ACC112 (cell line): ENCODE measurements around the gene SOX13.
"Not testable (repeated sequence)": the region's sequence is repeated elsewhere in the genome, so short reads cannot be mapped to it uniquely, and the experiment has no call there.

Experiments
- H2AFZ ChIP-seq: fragments of 200-600 bp; sonication (generic); one replicate; pipeline ENCODE4 v1.6.0; 2017; ENCODE audit warnings: antibody characterized with exemption, low read length; ENCODE audit not compliant: unreplicated experiment
- H3K27ac ChIP-seq: fragments of 200-600 bp; sonication (generic); 2 replicates; pipeline ENCODE4 v1.5.1; 2014; ENCODE audit warnings: low read depth, mild to moderate bottlenecking, antibody characterized with exemption, low read length, moderate library complexity
- H3K27me3 ChIP-seq: fragments of 200-600 bp; sonication (generic); 2 replicates; pipeline ENCODE4 v1.6.1; 2014; ENCODE audit warnings: mild to moderate bottlenecking, antibody characterized with exemption, low read length, moderate library complexity, mixed read lengths; ENCODE audit not compliant: insufficient read depth
- H3K36me3 ChIP-seq: fragments of 200-600 bp; sonication (generic); 2 replicates; pipeline ENCODE4 v1.6.1; 2016; ENCODE audit warnings: mild to moderate bottlenecking, antibody characterized with exemption, low read length, moderate library complexity, mixed read lengths; ENCODE audit not compliant: insufficient read depth
- H3K4me1 ChIP-seq: fragments of 200-600 bp; sonication (generic); one replicate; pipeline ENCODE4 v1.6.1; 2016; ENCODE audit warnings: low read length, mixed read lengths; ENCODE audit not compliant: insufficient read depth, unreplicated experiment, control insufficient read depth
- H3K4me3 ChIP-seq: fragments of 200-600 bp; sonication (generic); 2 replicates; pipeline ENCODE4 v1.5.1; 2014; ENCODE audit warnings: mild to moderate bottlenecking, low read depth, low read length
- H3K79me2 ChIP-seq: fragments of 200-600 bp; sonication (generic); one replicate; pipeline ENCODE4 v1.6.0; 2016; ENCODE audit warnings: low read length; ENCODE audit not compliant: control insufficient read depth, unreplicated experiment, insufficient read depth

SOX13 gene

GRCh38 chr1:204087893-204088528 lies 15.1 kb downstream of the SOX13 start:
- Histone ChIP-seq H3K36me3 (no peaks in the 10 kb centered on the region), H3K79me2 (peaks cover 57% of the 10 kb centered on the region), H3K27ac (no peak overlapping the region), H3K4me3 (no peak overlapping the region), H3K27me3 (no peaks in the 10 kb centered on the region), H2AFZ (no peak overlapping the region), H3K4me1 (peaks cover 35% of the 10 kb centered on the region)

- Histone ChIP-seq H3K79me2 (peaks cover 57% of the 10 kb centered on the region), H3K27me3 (no peaks in the 10 kb centered on the region), H3K4me3 (no peak overlapping the region), H3K27ac (peak overlapping the region; percentile 23), H3K36me3 (no peaks in the 10 kb centered on the region), H2AFZ (no peak overlapping the region), H3K4me1 (peaks cover 41% of the 10 kb centered on the region)
Observed at GRCh38 chr1:204088596-204088995, 15.7 kb downstream of the SOX13 start.

- Histone ChIP-seq H3K27ac (peak overlapping the region; percentile 50), H3K79me2 (peaks cover 61% of the 10 kb centered on the region), H3K4me3 (peak overlapping the region; percentile 15; the same call in 1 of the 2 replicates)
Observed at GRCh38 chr1:204089044-204089751, 16.3 kb downstream of the SOX13 start.

GRCh38 chr1:204090132-204090531 lies 17.2 kb downstream of the SOX13 start:
- H3K27ac ChIP-seq, H3K27me3 ChIP-seq, H3K36me3 ChIP-seq, H2AFZ ChIP-seq, H3K4me3 ChIP-seq: not testable (repeated sequence)
- Histone ChIP-seq H3K79me2 (peaks cover 65% of the 10 kb centered on the region), H3K4me1 (peaks cover 54% of the 10 kb centered on the region)

More at GRCh38 chr1:204089044-204089751, 16.3 kb downstream of the SOX13 start:
- peaks cover 45% of the 10 kb centered on the region for H3K4me1 ChIP-seq
- peak overlapping the region; percentile 17 for H2AFZ ChIP-seq
- H3K27me3 ChIP-seq: no peaks in the 10 kb centered on the region
- no peaks in the 10 kb centered on the region for H3K36me3 ChIP-seq

- no peaks in the 10 kb centered on the region for H3K27me3 ChIP-seq
- H2AFZ ChIP-seq: no peak overlapping the region
- H3K4me3 ChIP-seq: no peak overlapping the region
- H3K27ac ChIP-seq: no peak overlapping the region
- peaks cover 73% of the 10 kb centered on the region for H3K79me2 ChIP-seq
- no peaks in the 10 kb centered on the region for H3K36me3 ChIP-seq
- H3K4me1 ChIP-seq: peaks cover 54% of the 10 kb centered on the region
Observed at GRCh38 chr1:204091066-204091465, 18.2 kb downstream of the SOX13 start.

GRCh38 chr1:204091787-204092312 lies 18.9 kb downstream of the SOX13 start:
- Histone ChIP-seq H3K4me1 (peaks cover 54% of the 10 kb centered on the region), H3K79me2 (peaks cover 76% of the 10 kb centered on the region), H3K27ac (no peak overlapping the region)

GRCh38 chr1:204092632-204093420 lies 19.9 kb downstream of the SOX13 start:
- Histone ChIP-seq H3K4me3 (no peak overlapping the region), H3K27ac (no peak overlapping the region), H3K27me3 (no peaks in the 10 kb centered on the region), H3K79me2 (peaks cover 77% of the 10 kb centered on the region), H3K4me1 (peaks cover 50% of the 10 kb centered on the region), H3K36me3 (no peaks in the 10 kb centered on the region), H2AFZ (no peak overlapping the region)

More at GRCh38 chr1:204091787-204092312, 18.9 kb downstream of the SOX13 start:
- no peaks in the 10 kb centered on the region for H3K27me3 ChIP-seq
- H2AFZ ChIP-seq: no peak overlapping the region
- no peaks in the 10 kb centered on the region for H3K36me3 ChIP-seq
- H3K4me3 ChIP-seq: no peak overlapping the region

- no peaks in the 10 kb centered on the region for H3K36me3 ChIP-seq
- H3K4me1 ChIP-seq: peaks cover 44% of the 10 kb centered on the region
- H3K79me2 ChIP-seq: peaks cover 73% of the 10 kb centered on the region
- H2AFZ ChIP-seq: no peak overlapping the region
- no peak overlapping the region for H3K27ac ChIP-seq
- H3K4me3 ChIP-seq: no peak overlapping the region
- no peaks in the 10 kb centered on the region for H3K27me3 ChIP-seq
Observed at GRCh38 chr1:204093421-204093717, 20.5 kb downstream of the SOX13 start.

- no peak overlapping the region for H3K4me3 ChIP-seq
- no peak overlapping the region for H2AFZ ChIP-seq
- H3K36me3 ChIP-seq: no peaks in the 10 kb centered on the region
- no peak overlapping the region for H3K27ac ChIP-seq
- peaks cover 40% of the 10 kb centered on the region for H3K4me1 ChIP-seq
- no peaks in the 10 kb centered on the region for H3K27me3 ChIP-seq
- peaks cover 70% of the 10 kb centered on the region for H3K79me2 ChIP-seq
Observed at GRCh38 chr1:204093781-204094180, 20.9 kb downstream of the SOX13 start.

GRCh38 chr1:204094313-204094729 lies 21.4 kb downstream of the SOX13 start:
- Histone ChIP-seq H3K79me2 (peaks cover 69% of the 10 kb centered on the region), H2AFZ (no peak overlapping the region), H3K4me3 (no peak overlapping the region), H3K27me3 (no peaks in the 10 kb centered on the region), H3K36me3 (no peaks in the 10 kb centered on the region), H3K4me1 (peaks cover 35% of the 10 kb centered on the region), H3K27ac (no peak overlapping the region)
